GM20000 (cell line): ENCODE measurements around the gene PDCD1.

Experiments used
- DNase-seq: peaks from one replicate; pipeline ENCODE4 v3.0.0; 2012; ENCODE audit warnings: low spot score
- CTCF ChIP-seq: IDR thresholded peaks from 2 replicates; pipeline ENCODE4 v1.5.1; 2012; ENCODE audit warnings: mild to moderate bottlenecking, control low read depth; ENCODE audit errors: extremely low read depth, missing control alignments

Gene PDCD1

GRCh38 chr2:241860184-241861078 is 1.7 kb upstream of the PDCD1 start:
- DNase-seq = no peak
- no peak for TF ChIP-seq CTCF

GRCh38 chr2:241859436-241860183 is 916 bp upstream of the PDCD1 start:
- TF ChIP-seq CTCF = peak; percentile 24
- peak; percentile 88 for DNase-seq

- TF ChIP-seq CTCF = no peak
- peak; percentile 66 for DNase-seq
Measured at GRCh38 chr2:241859017-241859435, 332 bp upstream of the PDCD1 start.

- DNase-seq = peak; percentile 27
- TF ChIP-seq CTCF = no peak
Measured at GRCh38 chr2:241857572-241858121, 1.0 kb downstream of the PDCD1 start.

- TF ChIP-seq CTCF = no peak
- DNase-seq = no peak
Measured at GRCh38 chr2:241857041-241857541, 1.6 kb downstream of the PDCD1 start.

GRCh38 chr2:241855888-241856422 is 2.7 kb downstream of the PDCD1 start:
- TF ChIP-seq CTCF = no peak
- no peak for DNase-seq
